CD4-positive, CD25-positive, alpha-beta regulatory T cell (primary cell): ENCODE measurements around the gene TMPRSS6. TPM values are rescaled to one million over a fixed set of nuclear protein-coding genes. Genes with fewer than 3 reads are reported as not detected.

Source experiments
- polyA plus RNA-seq, 4 donors: library from polyadenylated mRNA; unstranded; fragments of 300-500 nt; fragmentation: Illumina TruSeq; gene quantifications; one replicate each; pipeline ENCODE4 v1.2.3, GENCODE V29; 2021
- total RNA-seq: library from RNA; stranded (reverse); gene quantifications from one replicate; pipeline ENCODE4 v1.2.3, GENCODE V29; 2022

TMPRSS6 gene
- total and polyA plus RNA-seq, 5 donors from 2014 or later, result 0.10 to 1.5 (median 0.17) TPM

Other genes with a start within 250 kb of the TMPRSS6 start
- gene NCF4, start 248.7 kb downstream of the TMPRSS6 start, total RNA-seq, result 53.1 TPM
- gene NCF4, start 248.7 kb downstream of the TMPRSS6 start, polyA plus RNA-seq, result 100 to 1,000 TPM in 2 of 4 donors, 10 to 100 TPM in 2; 57.8 to 126 (median 84.6) TPM
- gene CSF2RB, start 196.1 kb downstream of the TMPRSS6 start, total RNA-seq, result 27.0 TPM
- gene CSF2RB, start 196.1 kb downstream of the TMPRSS6 start, polyA plus RNA-seq, result 10 to 100 TPM in 2 of 4 donors, 1 to 10 TPM in 2; 5.7 to 10.6 (median 8.8) TPM
- not detected for gene TST, start 90.3 kb downstream of the TMPRSS6 start, total RNA-seq
- gene TST, start 90.3 kb downstream of the TMPRSS6 start, polyA plus RNA-seq, result 1 to 10 TPM; 1.4 to 3.3 (median 1.8) TPM
- gene MPST, start 90.0 kb downstream of the TMPRSS6 start, total RNA-seq, result 10.3 TPM
- 10 to 100 TPM; 11.4 to 32.6 (median 25.1) TPM for gene MPST, start 90.0 kb downstream of the TMPRSS6 start, polyA plus RNA-seq
- 33.5 TPM for gene KCTD17, start 58.0 kb downstream of the TMPRSS6 start, total RNA-seq
- 10 to 100 TPM; 10.9 to 15.4 (median 12.7) TPM for gene KCTD17, start 58.0 kb downstream of the TMPRSS6 start, polyA plus RNA-seq
- gene IL2RB, start 40.2 kb upstream of the TMPRSS6 start, total RNA-seq, result 197 TPM
- 100 to 1,000 TPM; 160 to 189 (median 163) TPM for gene IL2RB, start 40.2 kb upstream of the TMPRSS6 start, polyA plus RNA-seq
- 13.6 TPM for gene C1QTNF6, start 78.5 kb upstream of the TMPRSS6 start, total RNA-seq
- 1 to 10 TPM; 1.6 to 2.4 (median 2.1) TPM for gene C1QTNF6, start 78.5 kb upstream of the TMPRSS6 start, polyA plus RNA-seq
- gene SSTR3, start 102.8 kb upstream of the TMPRSS6 start, total RNA-seq, result 4.3 TPM
- gene SSTR3, start 102.8 kb upstream of the TMPRSS6 start, polyA plus RNA-seq, result 1 to 10 TPM; 2.5 to 4.4 (median 3.6) TPM
- gene RAC2, start 134.6 kb upstream of the TMPRSS6 start, total RNA-seq, result 537 TPM
- 1,000 to 10,000 TPM in 2 of 4 donors, 100 to 1,000 TPM in 2; 861 to 1,162 (median 988) TPM for gene RAC2, start 134.6 kb upstream of the TMPRSS6 start, polyA plus RNA-seq
- gene CYTH4, start 172.8 kb upstream of the TMPRSS6 start, total RNA-seq, result 153 TPM
- gene CYTH4, start 172.8 kb upstream of the TMPRSS6 start, polyA plus RNA-seq, result 10 to 100 TPM; 47.4 to 56.9 (median 48.9) TPM